GM12891 (cell line): ENCODE measurements around the gene COL1A1.

ENCODE experiments used
- DNase-seq: peaks from one replicate; pipeline ENCODE4 v3.0.0; 2011; ENCODE audit warnings: low spot score; ENCODE audit not compliant: insufficient read length
- FAIRE-seq: peaks from 2 replicates; lab custom pipeline; 2011; peaks lifted over from hg19 to GRCh38; lab: Jason Lieb, UNC
- PAX5 ChIP-seq: IDR thresholded peaks from 2 replicates; pipeline ENCODE4 v1.6.1; 2011; ENCODE audit warnings: low read length, moderate library complexity, mild to moderate bottlenecking; ENCODE audit not compliant: insufficient read depth, severe bottlenecking
- POLR2A ChIP-seq: IDR thresholded peaks from 2 replicates; pipeline ENCODE4 v1.6.1; 2011; ENCODE audit warnings: low read depth, low read length, control low read depth
- POLR2AphosphoS5 ChIP-seq: IDR thresholded peaks from 2 replicates; pipeline ENCODE4 v1.6.1; 2011; ENCODE audit warnings: low read depth, low read length, control low read depth
- POU2F2 ChIP-seq: IDR thresholded peaks from 2 replicates; pipeline ENCODE4 v1.6.1; 2011; ENCODE audit warnings: low read depth, mild to moderate bottlenecking, control low read depth, low read length, moderate library complexity
- SPI1 ChIP-seq: IDR thresholded peaks from 2 replicates; pipeline ENCODE4 v1.6.1; 2011; ENCODE audit warnings: low read depth, low read length, control low read depth
- TAF1 ChIP-seq: IDR thresholded peaks from 2 replicates; pipeline ENCODE4 v1.6.1; 2011; ENCODE audit warnings: low read depth, low read length, control low read depth

The COL1A1 gene

GRCh38 chr17:50144355-50144754 is 57.1 kb downstream of the COL1A1 start:
- no peak for FAIRE-seq
- no peak for DNase-seq
- TF ChIP-seq SPI1 (no peak), POLR2A (no peak), PAX5 (no peak), POLR2AphosphoS5 (no peak), POU2F2 (peak; percentile 86), TAF1 (no peak)

DNA sequence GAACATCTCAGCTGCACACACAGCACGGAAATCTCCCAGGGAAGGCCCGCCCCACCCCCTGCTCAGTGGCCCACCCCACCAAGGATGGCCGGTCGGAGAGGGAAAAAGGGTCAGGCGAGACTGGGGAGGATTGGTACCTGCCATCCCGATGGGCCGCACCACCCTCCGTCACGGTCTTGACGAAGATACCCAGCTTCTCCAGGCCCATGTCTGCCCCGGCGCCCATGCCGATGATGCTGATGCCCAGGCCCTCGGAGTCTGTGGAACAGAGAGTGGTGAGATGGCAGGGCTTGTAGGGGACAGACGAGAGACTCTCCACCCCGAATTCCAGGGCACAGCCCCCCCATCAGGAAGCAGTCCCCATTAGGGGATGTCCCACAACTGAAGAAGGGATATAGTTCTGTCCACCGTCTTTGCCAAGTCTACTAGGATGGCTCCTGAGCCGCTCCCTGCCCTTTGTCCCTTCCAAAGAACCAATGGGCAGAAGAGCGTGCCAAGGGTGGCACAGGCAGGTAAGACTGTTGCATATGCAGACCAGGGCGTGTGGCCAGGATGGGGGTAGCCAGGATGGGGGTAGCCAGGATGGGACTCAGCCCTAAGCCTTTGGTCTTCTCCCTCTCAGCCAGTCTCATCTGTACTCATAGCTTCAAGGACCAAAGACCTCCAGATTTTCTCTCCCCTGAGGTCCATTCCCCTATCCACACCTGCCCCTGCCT is 57.8 kb downstream of the COL1A1 start:
- FAIRE-seq (no peak), DNase-seq (no peak)
- TF ChIP-seq TAF1 = no peak
- no peak for TF ChIP-seq PAX5
- no peak for TF ChIP-seq POU2F2

DNA sequence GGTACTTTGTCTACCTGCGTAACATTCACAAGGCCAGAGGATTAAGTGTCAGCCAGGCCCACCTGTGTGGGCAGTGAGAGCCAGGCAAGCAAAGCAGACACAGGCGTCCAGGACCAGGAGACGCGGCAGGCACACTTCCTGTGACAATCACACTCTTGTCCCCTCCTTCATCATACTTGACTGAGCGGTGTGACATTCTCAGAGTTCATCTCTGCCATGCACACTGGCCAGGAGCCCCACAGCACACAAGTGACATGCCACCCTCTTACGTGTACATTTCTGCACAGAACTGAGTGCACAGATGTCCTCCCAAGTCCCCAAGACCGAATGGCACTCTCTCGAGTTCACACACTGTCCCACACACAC is 59.7 kb downstream of the COL1A1 start:
- peak; percentile 48 for FAIRE-seq
- TF ChIP-seq POLR2AphosphoS5 (no peak), SPI1 (no peak), POLR2A (no peak), POU2F2 (no peak)

GRCh38 chr17:50141026-50141744 is 60.2 kb downstream of the COL1A1 start:
- TF ChIP-seq POLR2AphosphoS5 (no peak), SPI1 (no peak), POU2F2 (no peak), POLR2A (no peak), TAF1 (no peak), PAX5 (no peak)
- FAIRE-seq (no peak), DNase-seq (no peak)

More for the DNA sequence above, 59.7 kb downstream of the COL1A1 start:
- DNase-seq = no peak

DNA sequence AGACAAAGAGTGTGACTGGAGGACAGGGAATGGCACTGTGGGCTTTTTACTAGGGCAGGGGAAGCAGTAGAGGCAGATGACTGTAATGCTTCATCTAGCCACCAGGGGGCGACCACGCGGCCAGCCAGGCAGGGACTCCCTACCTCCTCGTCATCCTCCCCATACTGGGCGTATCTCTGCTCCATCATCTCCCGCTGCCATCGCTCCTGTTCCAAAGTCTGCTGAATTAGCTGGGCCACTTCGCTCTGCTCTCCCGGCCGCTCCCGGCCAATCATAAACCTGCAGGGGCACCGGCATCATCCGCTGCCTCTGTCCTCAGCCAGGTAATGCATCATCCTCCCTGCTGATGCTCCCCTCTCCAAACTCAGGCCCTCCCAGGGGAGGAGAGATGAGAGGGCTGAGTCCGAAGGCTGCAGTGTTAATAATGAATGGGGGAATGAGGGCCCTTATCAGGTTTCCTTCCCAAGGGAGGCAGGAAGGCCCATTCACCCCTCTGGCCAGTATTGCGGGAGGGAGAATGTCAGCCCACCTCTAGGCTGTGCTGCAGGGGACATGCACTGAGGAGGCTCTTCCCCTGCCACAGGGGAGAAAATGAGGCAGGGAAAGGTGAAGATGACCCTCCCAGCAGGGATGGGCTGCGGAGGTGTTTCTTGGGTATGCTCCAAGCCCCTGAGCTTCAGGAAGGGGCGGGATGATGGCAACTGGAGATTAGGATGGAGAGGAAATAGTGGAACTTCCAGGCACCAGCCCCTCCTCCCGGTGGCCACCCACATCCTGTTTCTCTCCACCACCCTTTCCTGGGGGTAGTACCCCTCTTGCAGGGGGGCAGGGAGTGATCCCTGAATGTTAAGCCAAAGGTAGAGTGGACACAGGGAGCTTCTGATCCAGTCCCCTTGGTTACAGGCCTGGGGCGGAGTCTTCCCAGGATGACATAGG is 61.2 kb downstream of the COL1A1 start:
- TF ChIP-seq SPI1 (no peak), PAX5 (no peak), TAF1 (no peak), POU2F2 (no peak), POLR2AphosphoS5 (no peak), POLR2A (no peak)
- DNase-seq = peak; percentile 89
- FAIRE-seq = peak; percentile 99

DNA sequence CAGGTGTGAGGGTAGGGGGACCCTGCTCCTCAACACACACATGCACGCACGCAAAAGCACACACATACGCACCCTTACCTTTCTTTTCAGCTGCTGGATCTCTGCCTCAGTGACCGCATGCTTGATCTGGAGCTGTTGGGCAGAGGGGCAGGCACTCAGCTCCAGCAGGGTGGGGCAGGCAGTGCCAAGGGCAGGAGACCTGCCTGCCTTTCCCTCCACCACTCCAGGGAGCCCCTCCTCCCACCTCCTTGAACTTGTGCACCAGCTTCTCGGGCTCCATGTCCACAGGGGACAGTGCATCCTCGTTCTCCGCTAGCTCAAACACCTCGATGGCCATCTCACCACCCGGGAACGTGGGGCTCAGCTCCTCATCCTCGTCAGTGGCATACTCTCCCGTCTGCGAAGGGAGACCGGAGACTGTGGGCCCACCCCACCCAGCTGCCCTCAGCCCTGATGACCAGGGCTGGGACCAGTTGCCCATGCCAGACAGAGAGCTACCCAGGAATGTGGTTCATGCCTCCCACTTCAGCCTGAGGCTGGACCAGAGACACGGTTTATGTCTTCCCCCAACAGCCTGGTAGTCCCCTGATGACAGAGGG is 62.1 kb downstream of the COL1A1 start:
- TF ChIP-seq PAX5 (no peak), POLR2A (no peak), TAF1 (no peak), SPI1 (no peak), POU2F2 (no peak), POLR2AphosphoS5 (no peak)
- FAIRE-seq (peak; percentile 13), DNase-seq (no peak)

GRCh38 chr17:50137042-50137441 is 64.4 kb downstream of the COL1A1 start:
- FAIRE-seq = no peak
- no peak for TF ChIP-seq POU2F2
- TF ChIP-seq POLR2AphosphoS5 = no peak
- DNase-seq = no peak

DNA sequence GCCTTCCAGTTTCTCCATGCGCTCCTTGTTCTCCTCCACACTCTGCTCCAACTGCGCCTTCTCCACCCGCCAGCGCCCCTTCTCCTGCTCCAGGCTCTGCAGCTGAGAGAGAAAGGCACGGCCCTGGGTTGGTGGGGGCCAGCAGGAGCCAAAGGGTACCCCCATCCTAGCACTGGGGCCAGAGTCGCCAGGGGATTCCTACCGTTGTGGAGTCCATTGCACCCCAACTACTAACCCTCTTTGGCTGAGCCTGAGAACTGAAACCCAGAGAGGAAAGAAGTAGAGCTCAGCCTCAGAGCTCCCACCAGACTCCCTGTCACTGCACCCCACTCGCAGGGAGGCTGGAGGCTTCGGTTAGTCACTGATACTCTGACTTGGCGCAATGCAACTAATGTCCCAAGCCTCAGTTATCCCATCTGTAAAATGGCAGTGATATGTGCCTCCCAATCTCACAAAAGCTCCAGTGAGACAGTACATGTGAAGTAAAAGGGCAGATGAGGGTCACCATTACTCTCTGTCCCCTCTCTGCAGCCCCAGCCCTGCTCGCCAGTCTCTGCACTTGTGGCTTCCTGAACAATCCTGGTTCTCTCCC is 65.2 kb downstream of the COL1A1 start:
- FAIRE-seq (no peak), DNase-seq (no peak)
- TF ChIP-seq POLR2AphosphoS5 = no peak
- no peak for TF ChIP-seq TAF1
- no peak for TF ChIP-seq POU2F2
- no peak for TF ChIP-seq SPI1
- no peak for TF ChIP-seq PAX5
- TF ChIP-seq POLR2A = no peak
